Measurements from ENCODE around the gene LSS. TPM values are rescaled to one million over a fixed set of nuclear protein-coding genes. Genes with fewer than 3 reads are reported as not detected.
"Not testable (repeated sequence)": the region's sequence is repeated elsewhere in the genome, so short reads cannot be mapped to it uniquely, and the experiment has no call there.

The LSS gene
- total RNA-seq, 6 donors from 2014 or later: 71.7 to 266 (median 135) TPM

- Histone ChIP-seq H3K4me1 (peaks cover 20 to 41% (median 32%) of the 10 kb centered on the region in 4 donors), H3K4me3 (peak overlapping the region; percentile 67 to 100 (median 85)), H3K9me3 (no peaks in the 10 kb centered on the region), H3K27me3 (no peaks in the 10 kb centered on the region), H3K36me3 (peaks cover 0 to 13% (median 3%) of the 10 kb centered on the region in 4 donors), H3K27ac (peak overlapping the region in 3 of 4 donors; percentile 70 to 77 (median 70))
- DNase-seq (peak; percentile 42 to 92), ATAC-seq (ENCODE audit: low FRiP score in 2 of 2) (peak; percentile 34 to 62)
- TF ChIP-seq POLR2A (IDR thresholded peaks at IDR 0.05): no peak
- TF ChIP-seq, protein P1, sequence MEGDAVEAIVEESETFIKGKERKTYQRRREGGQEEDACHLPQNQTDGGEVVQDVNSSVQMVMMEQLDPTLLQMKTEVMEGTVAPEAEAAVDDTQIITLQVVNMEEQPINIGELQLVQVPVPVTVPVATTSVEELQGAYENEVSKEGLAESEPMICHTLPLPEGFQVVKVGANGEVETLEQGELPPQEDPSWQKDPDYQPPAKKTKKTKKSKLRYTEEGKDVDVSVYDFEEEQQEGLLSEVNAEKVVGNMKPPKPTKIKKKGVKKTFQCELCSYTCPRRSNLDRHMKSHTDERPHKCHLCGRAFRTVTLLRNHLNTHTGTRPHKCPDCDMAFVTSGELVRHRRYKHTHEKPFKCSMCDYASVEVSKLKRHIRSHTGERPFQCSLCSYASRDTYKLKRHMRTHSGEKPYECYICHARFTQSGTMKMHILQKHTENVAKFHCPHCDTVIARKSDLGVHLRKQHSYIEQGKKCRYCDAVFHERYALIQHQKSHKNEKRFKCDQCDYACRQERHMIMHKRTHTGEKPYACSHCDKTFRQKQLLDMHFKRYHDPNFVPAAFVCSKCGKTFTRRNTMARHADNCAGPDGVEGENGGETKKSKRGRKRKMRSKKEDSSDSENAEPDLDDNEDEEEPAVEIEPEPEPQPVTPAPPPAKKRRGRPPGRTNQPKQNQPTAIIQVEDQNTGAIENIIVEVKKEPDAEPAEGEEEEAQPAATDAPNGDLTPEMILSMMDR (IDR thresholded peaks at IDR 0.05): peak; percentile 32 to 74 (median 56)
- WGBS, 2 donors: 8 to 14% methylated on average over 14 to 41 of the region's 72 CpGs
Observed at GRCh38 chr21:46229133-46229922, 754 bp upstream of the LSS start.

- TF ChIP-seq, protein P1 (IDR thresholded peaks at IDR 0.05): no peak
- TF ChIP-seq POLR2A (IDR thresholded peaks at IDR 0.05) (no peak), POLR2AphosphoS5 (IDR thresholded peaks at IDR 0.05) (no peak), EP300 (IDR thresholded peaks at IDR 0.05) (no peak)
- Histone ChIP-seq H3K4me3 (peak overlapping the region; percentile 84 to 100 (median 87)), H3K36me3 (peaks cover 0 to 4% (median 2%) of the 10 kb centered on the region in 4 donors), H3K27me3 (no peaks in the 10 kb centered on the region), H3K4me1 (peaks cover 20 to 43% (median 34%) of the 10 kb centered on the region in 4 donors), H3K9me3 (no peaks in the 10 kb centered on the region), H3K27ac (peak overlapping the region; percentile 74 to 90 (median 85))
- ATAC-seq (ENCODE audit: low FRiP score in 2 of 2) (no peak), DNase-seq (peak in 1 of 2 donors; percentile 68)
- 2% methylated on average over 20 of the region's 20 CpGs for WGBS, 2 donors
Observed at GRCh38 chr21:46227811-46228344, 696 bp downstream of the LSS start.

DNA sequence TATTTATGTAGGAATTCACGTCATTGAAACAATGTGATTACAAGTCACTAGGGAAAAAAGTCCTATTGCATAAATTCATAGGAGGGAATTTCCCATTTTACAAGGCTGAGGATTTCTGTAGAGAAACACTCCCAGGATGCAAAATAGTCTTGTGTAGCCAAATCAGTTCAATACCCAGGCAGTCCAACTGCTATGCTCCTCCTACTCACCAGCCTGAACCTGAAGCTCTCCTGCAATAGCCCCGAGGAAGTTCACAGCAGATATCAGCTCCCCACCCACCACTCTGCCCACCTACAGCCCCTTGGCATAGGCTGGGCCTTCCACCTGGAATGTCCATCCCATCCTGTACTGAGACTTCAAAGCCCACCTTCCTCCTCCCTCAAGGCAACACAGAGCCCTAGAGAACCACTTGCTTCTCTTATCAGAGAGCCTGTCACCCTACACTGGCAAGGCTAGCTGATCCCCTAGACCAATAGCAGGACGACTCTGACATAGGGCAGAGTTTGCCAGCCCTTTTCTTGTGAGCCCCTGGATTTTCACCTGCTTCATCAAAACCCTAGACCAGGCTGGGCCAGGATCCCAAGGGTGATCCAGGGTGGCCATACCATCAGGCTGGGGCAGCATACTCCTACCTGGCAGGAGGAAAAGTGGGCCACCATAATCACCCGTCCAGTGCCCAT is 1.5 kb downstream of the LSS start:
- ATAC-seq (ENCODE audit: low FRiP score in 2 of 2) (peak in 1 of 2 donors; percentile 35), DNase-seq (peak in 1 of 2 donors; percentile 50)
- H3K4me1 ChIP-seq: peaks cover 20 to 50% (median 37%) of the 10 kb centered on the region in 4 donors
- H3K36me3 ChIP-seq: peaks cover 0 to 11% (median 6%) of the 10 kb centered on the region in 4 donors
- H3K4me3 ChIP-seq: peak overlapping the region; percentile 13 to 100 (median 85)
- H3K9me3 ChIP-seq: no peaks in the 10 kb centered on the region
- 61 to 64% methylated on average over 4 of the region's 4 CpGs for WGBS, 2 donors
- H3K27ac ChIP-seq: peak overlapping the region in 3 of 4 donors; percentile 84 to 90 (median 86)
- H3K27me3 ChIP-seq: no peaks in the 10 kb centered on the region
- TF ChIP-seq POLR2A (IDR thresholded peaks at IDR 0.05) (peak in 2 of 4 donors; percentile 30 to 54), EP300 (IDR thresholded peaks at IDR 0.05) (no peak), POLR2AphosphoS5 (IDR thresholded peaks at IDR 0.05) (no peak)
- TF ChIP-seq, protein P1 (IDR thresholded peaks at IDR 0.05): no peak

DNA sequence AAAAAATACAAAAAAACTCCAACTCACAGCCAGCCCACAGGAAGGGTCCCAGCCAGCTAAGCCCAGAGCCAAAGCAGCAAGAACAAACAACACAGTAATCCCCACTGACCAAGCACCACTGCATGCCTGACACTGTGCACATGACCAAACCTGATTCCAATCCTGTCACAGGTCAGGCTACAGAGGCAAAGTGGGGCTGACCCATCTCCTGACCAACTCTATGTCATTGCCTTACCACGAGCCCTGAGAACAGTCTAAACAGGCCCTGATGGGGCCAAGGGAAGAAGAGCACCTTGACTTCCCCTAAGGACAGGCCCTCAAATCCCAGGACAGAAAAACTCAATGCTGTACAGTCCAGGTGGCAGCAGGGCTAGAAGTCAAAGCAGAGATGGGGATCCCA is 2.4 kb downstream of the LSS start:
- Histone ChIP-seq H3K27me3 (no peaks in the 10 kb centered on the region), H3K4me3 (peak overlapping the region in 1 of 4 donors; percentile 86), H3K36me3 (peaks cover 0 to 20% (median 12%) of the 10 kb centered on the region in 4 donors), H3K4me1 (peaks cover 20 to 54% (median 40%) of the 10 kb centered on the region in 4 donors), H3K27ac (peak overlapping the region in 2 of 4 donors; percentile 67 to 86), H3K9me3 (no peaks in the 10 kb centered on the region)
- DNase-seq (no peak), ATAC-seq (ENCODE audit: low FRiP score in 2 of 2) (no peak)
- no peak for TF ChIP-seq POLR2A (IDR thresholded peaks at IDR 0.05)
- no peak for TF ChIP-seq EP300 (IDR thresholded peaks at IDR 0.05)
- TF ChIP-seq, protein P1 (IDR thresholded peaks at IDR 0.05): no peak
- no peak for TF ChIP-seq POLR2AphosphoS5 (IDR thresholded peaks at IDR 0.05)
- 90% methylated on average over 1 of the region's 1 CpG; no CpG with 5 or more reads in 1 of the 2 donors for WGBS, 2 donors

GRCh38 chr21:46223661-46224060 is 4.9 kb downstream of the LSS start:
- H3K4me3 ChIP-seq; H3K27ac ChIP-seq; ATAC-seq (ENCODE audit: low FRiP score in 2 of 2); H3K27me3 ChIP-seq; DNase-seq; H3K9me3 ChIP-seq: not testable (repeated sequence)
- peaks cover 20 to 55% (median 39%) of the 10 kb centered on the region in 4 donors for H3K4me1 ChIP-seq
- H3K36me3 ChIP-seq: peaks cover 10 to 45% (median 30%) of the 10 kb centered on the region in 4 donors
- WGBS, 2 donors: 95 to 99% methylated on average over 18 of the region's 18 CpGs
